K562 (cell line): Measurements from ENCODE around the gene MTHFR. TPM values are rescaled to one million over a fixed set of nuclear protein-coding genes. Genes with fewer than 3 reads are reported as not detected.

Source experiments
- CREBBP ChIP-seq: IDR thresholded peaks from one replicate; pipeline ENCODE4 v1.6.1; 2012; ENCODE audit warnings: low read depth, mild to moderate bottlenecking, control low read depth, inconsistent platforms, low read length
- ETV1 ChIP-seq: fragments of 450-650 bp; conservative IDR thresholded peaks from 2 replicates; pipeline ENCODE4 v1.6.1; 2016; ENCODE audit warnings: missing genetic modification characterization, control low read depth, low read depth, missing compliant biosample characterization
- GTF2A2 ChIP-seq: IDR thresholded peaks from 2 replicates; pipeline ENCODE4 v1.6.1; 2016; ENCODE audit warnings: mild to moderate bottlenecking, missing genetic modification characterization, missing compliant biosample characterization
- IRF2 ChIP-seq: sonication (generic); formaldehyde crosslinking; IDR thresholded peaks from 2 replicates; pipeline ENCODE4 v1.8.1; 2022; ENCODE audit warnings: mild to moderate bottlenecking, missing genetic modification reagents
- KLF13 ChIP-seq: fragments of 450-650 bp; IDR thresholded peaks from 2 replicates; pipeline ENCODE4 v1.6.1; 2016; ENCODE audit warnings: missing genetic modification characterization, low read depth, mild to moderate bottlenecking, missing compliant biosample characterization, moderate library complexity, borderline replicate concordance
- LCOR ChIP-seq: sonication (generic); formaldehyde crosslinking; IDR thresholded peaks from 2 replicates; pipeline ENCODE4 v1.8.0; 2022; ENCODE audit warnings: mild to moderate bottlenecking, missing genetic modification reagents
- MEIS2 ChIP-seq: fragments of 450-650 bp; IDR thresholded peaks from 2 replicates; pipeline ENCODE4 v1.6.1; 2014; ENCODE audit warnings: mild to moderate bottlenecking; ENCODE audit not compliant: partially characterized antibody
- PURB ChIP-seq: sonication (generic); formaldehyde crosslinking; IDR thresholded peaks from 2 replicates; pipeline ENCODE4 v1.9.0; 2021; ENCODE audit warnings: low read depth, mild to moderate bottlenecking, missing genetic modification reagents
- SIN3A ChIP-seq, 2 experiments: fragments of 150-350 bp in 1 of 2; IDR thresholded peaks; 2 replicates each; pipeline ENCODE4 v1.6.1; 2011 to 2016; ENCODE audit warnings: borderline replicate concordance in 2 of 2, low read depth in 2 of 2, low read length in 2 of 2, mild to moderate bottlenecking in 2 of 2, moderate library complexity in 2 of 2; ENCODE audit not compliant: control insufficient read depth in 1 of 2
- ZBTB33 ChIP-seq: sonication (generic); formaldehyde crosslinking; IDR thresholded peaks from 2 replicates; pipeline ENCODE4 v1.8.1; 2023; ENCODE audit warnings: mild to moderate bottlenecking, missing genetic modification reagents
- ZMIZ1 ChIP-seq, 2 experiments: fragments of 150-350 bp in 1 of 2; IDR thresholded peaks; 2 replicates each; pipeline ENCODE4 v1.6.1; 2012 to 2016; ENCODE audit warnings: low read depth in 2 of 2, low read length in 2 of 2, mild to moderate bottlenecking in 1 of 2, moderate library complexity in 1 of 2
- ZNF75A ChIP-seq: fragments of 450-650 bp; formaldehyde crosslinking; IDR thresholded peaks from 2 replicates; pipeline ENCODE4 v1.4.0; 2020; ENCODE audit warnings: mild to moderate bottlenecking
- ZNF76 ChIP-seq: fragments of 250-450 bp; sonication (Bioruptor Pico); IDR thresholded peaks from 2 replicates; pipeline ENCODE4 v1.4.0; 2020; ENCODE audit warnings: mild to moderate bottlenecking, moderate library complexity, borderline replicate concordance
- ZNF766 ChIP-seq: fragments of 200-800 bp; sonication (Bioruptor generic); conservative IDR thresholded peaks from 2 replicates; pipeline ENCODE4 v1.6.1; 2016; ENCODE audit warnings: missing genetic modification characterization, missing compliant biosample characterization
- polyA plus RNA-seq, 8 experiments: library from polyadenylated mRNA; depleted of rRNA in 4 of 8; stranded (reverse) in 5 of 8; unstranded in 3 of 8; fragments of >200 nt; fragmentation: Nextera tagmentation in 2 of 8; fragmentation: Illumina TruSeq in 1 of 8; extraction: Ambion mirVana in 2 of 8; extraction: Trizol in 1 of 8; gene quantifications; 2 replicates each; pipeline versions ENCODE4 v1.2.1 to v1.2.3, GENCODE V29; 2011 to 2014; ENCODE audit warnings: inconsistent platforms in 1 of 8, missing spikeins in 1 of 8
- total RNA-seq, 7 experiments: library from RNA; depleted of rRNA in 6 of 7; stranded (reverse); fragments of >200 nt in 6 of 7; fragmentation: Illumina TruSeq in 2 of 7; extraction: Trizol in 2 of 7; gene quantifications; 2 replicates each; pipeline versions ENCODE4 v1.2.1 to v1.2.3, GENCODE V29; 2011 to 2021; ENCODE audit warnings: low replicate concordance in 1 of 7
- TF ChIP-seq, protein P1 (sequence below): fragments of 250-450 bp; sonication (Bioruptor Pico); IDR thresholded peaks from 2 replicates; pipeline ENCODE4 v1.4.0; 2020; ENCODE audit warnings: mild to moderate bottlenecking, moderate library complexity
- TF ChIP-seq, protein P2 (sequence below), 3 experiments: fragments of 200-800 bp in 1 of 3; sonication (Bioruptor generic) in 1 of 3; sonication (generic) in 1 of 3; formaldehyde crosslinking in 1 of 3; IDR thresholded peaks; 2 replicates each; pipeline versions ENCODE4 v1.6.1 to v1.8.0; 2016 to 2022; ENCODE audit warnings: mild to moderate bottlenecking in 2 of 3, missing compliant biosample characterization in 2 of 3, missing genetic modification characterization in 2 of 3, missing genetic modification reagents in 1 of 3

MTHFR gene
- total and polyA plus RNA-seq, 9 of the 15 experiments (the other 6 are each of a cell fraction or from before 2014, with no cell fraction given): 5.0 to 104 (median 62.6) TPM

DNA sequence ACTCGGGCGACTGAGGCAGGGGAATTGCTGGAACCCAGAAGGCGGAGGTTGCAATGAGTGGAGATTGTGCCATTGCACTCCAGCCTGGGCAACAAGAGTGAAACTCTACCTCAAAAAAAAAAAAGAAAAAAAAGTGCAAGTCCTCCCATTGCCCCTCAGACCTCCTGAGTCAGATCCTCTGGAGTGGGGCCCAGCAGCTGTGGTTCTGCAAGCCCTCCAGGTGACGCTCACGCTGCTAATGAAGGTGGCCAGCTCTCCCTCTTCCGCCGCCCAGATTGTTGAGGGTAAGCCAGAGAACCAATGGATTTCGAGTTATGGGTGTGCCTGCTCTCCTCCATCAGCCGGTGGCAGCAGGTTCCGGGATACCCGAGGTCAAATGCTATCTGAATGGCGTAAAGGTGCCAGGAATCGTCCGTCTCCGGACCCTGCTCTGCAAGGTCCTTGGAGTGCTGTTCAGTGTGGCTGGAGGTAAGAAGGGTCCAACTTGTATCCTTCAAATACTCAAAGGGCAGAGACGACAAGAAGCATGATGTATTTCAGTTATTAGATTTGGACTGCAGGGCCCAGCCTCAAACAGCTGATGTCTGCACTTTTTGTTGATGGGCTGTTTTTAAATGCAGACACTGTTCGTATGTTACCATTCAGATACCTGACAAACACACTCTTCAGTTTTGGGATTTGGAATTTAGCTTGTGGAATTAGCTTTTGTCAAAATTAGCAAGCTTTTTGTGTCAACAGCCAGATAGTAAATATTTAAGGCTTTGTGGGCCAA lies 17.8 kb upstream of the MTHFR start (continued):
- TF ChIP-seq ZMIZ1 (IDR thresholded peaks at IDR 0.05; ENCODE audit: low read depth in 2 of 2, low read length in 2 of 2) (no peak), IRF2 (no peak), LCOR (no peak), ETV1 (tag) (no peak), MEIS2 (no peak), SIN3A (IDR thresholded peaks at IDR 0.05; ENCODE audit: borderline replicate concordance in 2 of 2, control insufficient read depth in 1 of 2, low read depth in 2 of 2, low read length in 2 of 2) (0 out of 4 replicates have a peak, but pooled peaks of 1 of the 2 experiments have one; percentile 32), ZBTB33 (CRISPR knock-in tag) (no peak), CREBBP (no peak), KLF13 (tag) (no peak), PURB (no peak), ZNF76 (CRISPR knock-in tag) (no peak), ZNF75A (CRISPR knock-in tag) (no peak), GTF2A2 (tag) (no peak), ZNF766 (CRISPR knock-in tag) (no peak)
- TF ChIP-seq, protein P1, sequence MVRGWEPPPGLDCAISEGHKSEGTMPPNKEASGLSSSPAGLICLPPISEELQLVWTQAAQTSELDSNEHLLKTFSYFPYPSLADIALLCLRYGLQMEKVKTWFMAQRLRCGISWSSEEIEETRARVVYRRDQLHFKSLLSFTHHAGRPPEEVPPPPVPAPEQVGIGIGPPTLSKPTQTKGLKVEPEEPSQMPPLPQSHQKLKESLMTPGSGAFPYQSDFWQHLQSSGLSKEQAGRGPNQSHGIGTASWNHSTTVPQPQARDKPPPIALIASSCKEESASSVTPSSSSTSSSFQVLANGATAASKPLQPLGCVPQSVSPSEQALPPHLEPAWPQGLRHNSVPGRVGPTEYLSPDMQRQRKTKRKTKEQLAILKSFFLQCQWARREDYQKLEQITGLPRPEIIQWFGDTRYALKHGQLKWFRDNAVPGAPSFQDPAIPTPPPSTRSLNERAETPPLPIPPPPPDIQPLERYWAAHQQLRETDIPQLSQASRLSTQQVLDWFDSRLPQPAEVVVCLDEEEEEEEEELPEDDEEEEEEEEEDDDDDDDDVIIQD (CRISPR knock-in tag): no peak
- TF ChIP-seq, protein P2, sequence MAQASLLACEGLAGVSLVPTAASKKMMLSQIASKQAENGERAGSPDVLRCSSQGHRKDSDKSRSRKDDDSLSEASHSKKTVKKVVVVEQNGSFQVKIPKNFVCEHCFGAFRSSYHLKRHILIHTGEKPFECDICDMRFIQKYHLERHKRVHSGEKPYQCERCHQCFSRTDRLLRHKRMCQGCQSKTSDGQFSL (CRISPR knock-in tag; IDR thresholded peaks at IDR 0.05): no peak
- TF ChIP-seq, protein P2 (tag; IDR thresholded peaks at IDR 0.05): no peak
